Activated CD4-positive, alpha-beta T cell treated with anti-CD3 and anti-CD28 coated beads, Interleukin-2, amount 10 ng/mL, durations not matched to agents 24 days and 14 days (primary cell): ENCODE data around the gene ASIC4. TPM values are rescaled to one million over a fixed set of nuclear protein-coding genes. Genes with fewer than 3 reads are reported as not detected.

Experiments used
- DNase-seq: peaks from one replicate; pipeline ENCODE4 v3.0.0; 2022
- H3K27ac Mint-ChIP-seq: one replicate; pipeline ENCODE4 v1.8.0; 2022; ENCODE audit warnings: mild to moderate bottlenecking, mixed read lengths
- H3K27me3 Mint-ChIP-seq: one replicate; pipeline ENCODE4 v1.8.0; 2022; ENCODE audit warnings: mixed read lengths
- H3K36me3 Mint-ChIP-seq: one replicate; pipeline ENCODE4 v1.8.0; 2022; ENCODE audit warnings: low read depth, mild to moderate bottlenecking, mixed read lengths
- H3K4me1 Mint-ChIP-seq: one replicate; pipeline ENCODE4 v1.8.0; 2021; ENCODE audit warnings: mixed read lengths
- H3K4me3 Mint-ChIP-seq: one replicate; pipeline ENCODE4 v1.8.0; 2022; ENCODE audit warnings: mild to moderate bottlenecking, moderate library complexity, mixed read lengths
- H3K9me3 Mint-ChIP-seq: one replicate; pipeline ENCODE4 v1.8.0; 2021; ENCODE audit warnings: mixed read lengths
- intact Hi-C: fragments of 100-400 bp; cut with micrococcal nuclease; formaldehyde crosslinking; loops from one replicate; pipeline ENCODE4 v1.15.1; 2023
- total RNA-seq: library from RNA; stranded (reverse); gene quantifications from 2 replicates; pipeline ENCODE4 v1.2.3, GENCODE V29; 2022

The ASIC4 gene
- total RNA-seq, 1 donor from 2014 or later, result not detected

DNA sequence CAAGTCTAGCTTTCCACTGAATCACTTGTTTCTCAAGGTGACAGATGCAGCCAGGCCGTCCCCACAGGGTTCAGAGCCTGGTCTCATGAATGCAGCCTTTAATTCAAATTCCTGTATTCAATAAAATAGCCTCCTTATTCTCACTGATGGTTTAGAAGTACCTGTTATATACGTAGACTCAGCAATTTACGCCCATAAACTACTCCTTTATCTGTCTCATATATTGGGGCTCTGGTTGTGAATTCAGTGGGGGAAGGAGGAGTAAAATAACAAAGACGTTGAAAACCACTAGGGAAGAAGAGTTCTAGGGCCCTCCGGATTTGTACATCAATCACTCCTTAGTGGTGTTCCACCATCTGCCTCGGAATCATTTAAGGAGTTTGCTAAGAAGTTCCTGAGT is 55.4 kb downstream of the ASIC4 start:
- no peaks in the 10 kb centered on the region for H3K9me3 Mint-ChIP-seq
- no peak overlapping the region for H3K27ac Mint-ChIP-seq
- no peaks in the 10 kb centered on the region for H3K4me1 Mint-ChIP-seq
- intact Hi-C loops, result no loop called here
- no peak overlapping the region for H3K4me3 Mint-ChIP-seq
- H3K36me3 Mint-ChIP-seq, result no peaks in the 10 kb centered on the region
- DNase-seq, result no peak
- H3K27me3 Mint-ChIP-seq, result peaks cover 41% of the 10 kb centered on the region

DNA sequence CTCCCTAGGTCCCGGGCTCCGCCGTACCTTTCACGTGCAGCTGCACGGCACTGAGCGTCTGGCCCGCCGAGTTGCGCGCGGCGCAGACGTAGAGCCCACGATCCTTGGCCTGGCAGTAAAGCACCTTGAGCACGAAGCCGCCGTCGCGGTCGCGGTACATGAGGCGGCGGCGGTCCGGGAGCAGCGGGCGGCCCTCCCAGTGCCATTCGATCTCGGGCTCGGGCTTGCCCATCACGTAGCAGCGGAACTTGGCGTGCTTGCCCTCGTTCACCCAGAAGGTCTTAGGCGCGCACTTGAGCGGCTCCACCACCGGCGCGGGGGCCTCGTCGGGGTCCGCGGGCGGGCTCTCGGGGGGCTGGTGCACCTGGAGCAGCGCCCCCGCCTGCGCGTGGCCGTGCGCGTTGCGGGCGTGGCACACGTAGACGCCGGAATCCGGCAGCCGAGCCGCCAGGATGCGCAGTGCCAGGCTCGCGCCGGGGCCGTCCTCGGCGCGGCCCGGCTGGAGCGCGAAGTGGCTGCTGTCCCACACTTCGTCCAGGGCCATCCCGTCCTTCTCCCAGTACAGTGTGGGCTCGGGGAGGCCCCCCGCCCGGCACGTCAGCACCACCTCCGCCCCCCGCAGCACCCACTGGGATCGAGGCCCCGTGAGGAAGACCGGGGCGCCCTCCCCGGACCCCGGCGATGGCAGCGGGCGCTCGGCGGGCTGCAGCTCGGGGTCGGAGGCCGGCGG is 56.1 kb downstream of the ASIC4 start:
- intact Hi-C loops, result no loop called here
- Mint-ChIP-seq H3K27me3 (peaks cover 43% of the 10 kb centered on the region), H3K27ac (no peak overlapping the region), H3K4me1 (no peaks in the 10 kb centered on the region), H3K4me3 (peak overlapping the region; percentile 41), H3K36me3 (no peaks in the 10 kb centered on the region), H3K9me3 (no peaks in the 10 kb centered on the region)
- no peak for DNase-seq

DNA sequence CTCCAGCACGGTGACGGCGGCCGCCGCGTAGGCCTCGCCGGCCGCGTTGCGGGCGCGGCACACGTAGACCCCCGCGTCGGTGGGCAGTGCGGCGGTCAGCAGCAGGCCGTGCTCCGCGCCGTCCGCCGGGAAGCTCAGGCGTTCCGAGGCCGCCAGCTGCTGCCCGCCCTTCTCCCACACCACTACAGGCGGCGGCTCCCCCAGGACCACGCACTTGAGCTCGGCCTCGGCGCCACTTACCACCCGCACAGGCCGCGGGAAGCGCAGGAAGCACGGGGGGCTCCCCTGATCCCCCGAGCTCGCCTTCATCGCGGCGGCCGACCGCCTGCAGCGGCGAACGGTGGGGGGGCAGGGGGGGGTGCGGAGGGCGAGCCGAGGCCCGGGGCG is 56.6 kb downstream of the ASIC4 start:
- Mint-ChIP-seq H3K27ac (no peak overlapping the region), H3K4me3 (no peak overlapping the region), H3K9me3 (no peaks in the 10 kb centered on the region), H3K36me3 (no peaks in the 10 kb centered on the region), H3K27me3 (peaks cover 45% of the 10 kb centered on the region), H3K4me1 (no peaks in the 10 kb centered on the region)
- intact Hi-C loops, result no loop called here
- DNase-seq, result no peak

DNA sequence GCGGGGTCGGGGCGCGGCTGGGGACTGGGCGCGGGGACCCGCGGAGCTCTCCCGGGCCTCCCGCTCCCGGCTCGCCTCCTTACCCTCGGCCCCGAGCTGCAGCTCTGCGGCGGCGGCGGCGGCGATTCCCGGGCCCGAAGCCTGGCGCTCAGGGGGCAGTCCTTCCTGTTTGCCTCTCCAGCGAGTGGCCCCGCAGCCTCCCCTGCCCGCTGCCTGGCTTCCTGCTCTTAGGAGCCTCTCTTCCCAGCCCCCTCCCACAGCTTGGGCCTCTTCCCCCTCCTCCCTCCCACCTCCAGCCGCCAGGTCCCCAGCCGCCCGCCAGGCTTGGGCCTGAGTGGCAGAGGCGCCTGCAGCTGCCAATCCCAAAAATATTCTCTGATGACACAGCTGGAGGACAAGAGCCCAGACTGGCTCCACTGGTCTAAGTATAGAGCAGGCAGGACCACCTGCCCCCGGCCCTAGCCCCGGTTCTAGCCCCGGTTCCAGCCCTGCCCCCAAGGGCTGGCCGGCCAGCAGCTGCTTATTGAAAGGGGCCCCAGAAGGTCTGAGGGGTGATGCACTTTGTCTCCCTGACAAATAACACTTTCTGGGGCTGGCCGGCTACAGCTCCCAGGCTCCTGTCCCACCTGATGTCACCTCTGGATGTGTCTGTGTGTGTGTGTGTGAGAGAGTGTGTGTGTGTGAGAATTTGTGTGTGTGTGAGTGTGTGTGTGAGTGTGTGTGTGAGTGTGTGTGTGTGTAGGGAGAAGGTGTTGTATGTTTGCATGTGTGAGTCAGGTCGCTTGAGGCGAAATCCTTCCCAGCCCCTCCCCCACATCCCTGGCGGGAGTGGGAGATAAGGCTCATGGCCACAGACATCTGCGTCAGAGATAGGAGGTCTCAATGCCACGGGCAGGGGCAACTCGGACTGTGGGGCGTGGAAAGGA is 57.3 kb downstream of the ASIC4 start, which contains the start of gene OBSL1:
OBSL1 (minus strand) TSS at position 229 of the 926 bp plus-strand sequence. CDS start 307 bp downstream, outside the sequence.
- H3K27me3 Mint-ChIP-seq, result peaks cover 45% of the 10 kb centered on the region
- no peak within 1 kb of the TSS for H3K27ac Mint-ChIP-seq
- intact Hi-C loops, result no loop called here

DNA sequence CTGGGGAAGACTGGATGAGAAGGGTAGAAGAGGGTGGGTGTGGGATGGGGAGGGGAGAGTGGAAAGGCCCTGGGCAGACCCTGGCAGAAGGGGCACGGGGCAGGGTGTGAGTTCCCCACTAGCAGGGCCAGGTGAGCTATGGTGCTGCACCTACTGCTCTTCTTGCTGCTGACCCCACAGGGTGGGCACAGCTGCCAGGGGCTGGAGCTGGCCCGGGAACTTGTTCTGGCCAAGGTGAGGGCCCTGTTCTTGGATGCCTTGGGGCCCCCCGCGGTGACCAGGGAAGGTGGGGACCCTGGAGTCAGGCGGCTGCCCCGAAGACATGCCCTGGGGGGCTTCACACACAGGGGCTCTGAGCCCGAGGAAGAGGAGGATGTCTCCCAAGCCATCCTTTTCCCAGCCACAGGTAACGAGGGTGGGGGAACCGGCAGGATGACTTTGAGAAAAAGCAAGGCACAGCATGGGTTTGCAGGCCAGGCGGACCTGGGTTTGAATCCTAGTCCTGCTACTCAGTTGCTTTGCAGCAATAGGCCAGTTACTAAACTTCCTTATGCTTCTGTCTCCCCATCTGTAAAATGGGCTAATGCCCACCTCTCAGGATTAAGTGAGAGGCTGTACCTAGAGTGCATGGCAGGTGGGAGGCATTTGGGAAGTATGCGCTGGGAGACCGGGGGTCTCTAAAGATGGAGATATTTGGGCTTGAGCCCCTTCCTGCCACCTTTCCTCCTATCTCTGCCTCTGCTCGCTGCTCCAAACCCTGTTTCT is 58.1 kb downstream of the ASIC4 start, which contains the start of gene INHA:
INHA (plus strand) TSS at position 74 of the 765 bp plus-strand sequence; CDS start at position 139, 65 bp downstream.
- H3K36me3 Mint-ChIP-seq, result no peaks in the 10 kb centered on the region

More for the DNA sequence above, 57.3 kb downstream of the ASIC4 start, which contains the start of gene OBSL1:
- H3K4me3 Mint-ChIP-seq, result peak within 1 kb of the TSS; percentile 41
- DNase-seq, result no peak
- H3K9me3 Mint-ChIP-seq, result no peaks in the 10 kb centered on the region
- H3K36me3 Mint-ChIP-seq, result no peaks in the 10 kb centered on the region
- H3K4me1 Mint-ChIP-seq, result no peaks in the 10 kb centered on the region

DNA sequence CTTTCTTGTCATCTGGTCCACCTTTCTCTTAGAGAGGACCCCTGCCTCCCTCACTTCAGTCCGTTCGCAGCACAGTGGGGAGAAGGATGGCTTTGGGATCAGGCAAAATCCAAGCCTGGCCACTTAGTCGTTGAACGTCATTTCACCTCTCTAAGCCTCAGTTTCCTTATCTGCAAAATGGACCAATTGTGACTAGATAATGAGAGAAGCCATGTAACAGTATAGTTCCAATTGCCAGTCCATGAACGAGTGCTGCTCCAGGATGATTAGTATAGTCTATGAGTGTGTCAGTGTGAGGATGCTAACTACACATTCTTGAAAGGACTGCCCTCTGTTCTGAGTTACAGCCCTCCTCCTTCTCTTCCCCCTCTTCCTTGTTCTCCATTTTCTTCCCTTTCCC is 58.9 kb downstream of the ASIC4 start:
- H3K36me3 Mint-ChIP-seq, result no peaks in the 10 kb centered on the region
- peaks cover 46% of the 10 kb centered on the region for H3K27me3 Mint-ChIP-seq
- intact Hi-C loops, result no loop called here
- no peaks in the 10 kb centered on the region for H3K9me3 Mint-ChIP-seq
- H3K4me3 Mint-ChIP-seq, result no peak overlapping the region
- H3K27ac Mint-ChIP-seq, result no peak overlapping the region
- DNase-seq, result no peak
- H3K4me1 Mint-ChIP-seq, result no peaks in the 10 kb centered on the region

More for the DNA sequence above, 58.1 kb downstream of the ASIC4 start, which contains the start of gene INHA:
- no peaks in the 10 kb centered on the region for H3K9me3 Mint-ChIP-seq
- DNase-seq, result no peak
- intact Hi-C loops, result no loop called here
- H3K4me3 Mint-ChIP-seq, result no peak within 1 kb of the TSS
- no peak within 1 kb of the TSS for H3K27ac Mint-ChIP-seq
- H3K27me3 Mint-ChIP-seq, result peaks cover 48% of the 10 kb centered on the region
- H3K4me1 Mint-ChIP-seq, result no peaks in the 10 kb centered on the region

DNA sequence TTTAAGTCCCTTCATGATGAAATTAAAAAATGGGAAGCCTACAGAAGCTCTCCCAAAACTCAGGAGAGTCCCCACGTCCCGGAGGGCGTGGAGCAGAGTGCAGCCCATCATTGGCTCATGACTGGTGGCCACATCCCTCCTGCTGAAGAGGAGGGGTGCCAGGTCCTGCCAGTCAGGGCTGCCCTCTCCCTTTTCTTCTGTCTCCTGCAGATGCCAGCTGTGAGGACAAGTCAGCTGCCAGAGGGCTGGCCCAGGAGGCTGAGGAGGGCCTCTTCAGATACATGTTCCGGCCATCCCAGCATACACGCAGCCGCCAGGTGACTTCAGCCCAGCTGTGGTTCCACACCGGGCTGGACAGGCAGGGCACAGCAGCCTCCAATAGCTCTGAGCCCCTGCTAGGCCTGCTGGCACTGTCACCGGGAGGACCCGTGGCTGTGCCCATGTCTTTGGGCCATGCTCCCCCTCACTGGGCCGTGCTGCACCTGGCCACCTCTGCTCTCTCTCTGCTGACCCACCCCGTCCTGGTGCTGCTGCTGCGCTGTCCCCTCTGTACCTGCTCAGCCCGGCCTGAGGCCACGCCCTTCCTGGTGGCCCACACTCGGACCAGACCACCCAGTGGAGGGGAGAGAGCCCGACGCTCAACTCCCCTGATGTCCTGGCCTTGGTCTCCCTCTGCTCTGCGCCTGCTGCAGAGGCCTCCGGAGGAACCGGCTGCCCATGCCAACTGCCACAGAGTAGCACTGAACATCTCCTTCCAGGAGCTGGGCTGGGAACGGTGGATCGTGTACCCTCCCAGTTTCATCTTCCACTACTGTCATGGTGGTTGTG is 60.4 kb downstream of the ASIC4 start:
- Mint-ChIP-seq H3K4me3 (no peak overlapping the region), H3K27me3 (peaks cover 36% of the 10 kb centered on the region), H3K27ac (no peak overlapping the region), H3K4me1 (no peaks in the 10 kb centered on the region), H3K36me3 (no peaks in the 10 kb centered on the region), H3K9me3 (no peaks in the 10 kb centered on the region)
- intact Hi-C loops, result no loop called here
- no peak for DNase-seq

DNA sequence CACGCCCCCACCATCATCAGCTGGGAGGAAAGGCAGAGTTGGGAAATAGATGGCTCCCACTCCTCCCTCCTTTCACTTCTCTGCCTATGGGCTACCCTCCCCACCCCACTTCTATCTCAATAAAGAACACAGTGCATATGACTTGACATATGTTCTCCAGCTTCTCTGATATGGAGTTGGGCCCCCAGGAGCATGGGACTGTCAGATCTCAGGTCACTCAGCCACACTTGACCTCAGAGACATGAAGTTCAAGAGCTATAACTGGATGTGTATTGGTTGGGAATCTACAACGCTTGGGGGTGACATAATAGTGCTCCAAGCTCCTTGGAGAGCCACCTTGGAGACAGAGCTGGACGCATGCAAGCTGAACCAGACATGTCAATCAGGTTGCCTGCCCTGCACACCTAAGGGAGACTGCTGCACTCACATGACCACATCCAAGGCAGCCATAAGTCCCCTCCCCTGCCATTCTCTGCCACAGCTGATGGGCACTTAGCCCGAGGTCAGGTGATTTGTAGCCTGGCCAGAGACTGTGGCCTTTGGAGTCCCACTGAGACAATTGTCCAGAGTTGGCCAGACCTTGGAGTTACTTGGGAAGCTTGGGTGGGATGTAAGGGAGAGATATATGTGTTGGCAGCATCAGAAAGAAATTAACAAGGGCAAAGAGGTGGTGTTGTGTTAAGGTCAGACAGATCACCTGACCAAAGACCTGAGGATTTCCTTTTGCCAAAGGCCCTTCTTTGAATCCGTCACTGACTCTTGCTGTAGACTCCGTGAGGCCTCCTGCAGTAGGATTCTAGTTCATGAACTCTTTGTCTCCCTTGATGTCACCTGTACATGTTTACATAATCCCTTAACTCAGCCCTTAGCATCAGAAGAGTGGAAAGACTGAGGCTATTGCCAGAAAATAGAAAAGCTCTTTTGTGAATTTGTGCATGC is 61.6 kb downstream of the ASIC4 start:
- no peaks in the 10 kb centered on the region for H3K36me3 Mint-ChIP-seq
- H3K27me3 Mint-ChIP-seq, result peaks cover 30% of the 10 kb centered on the region
- H3K4me1 Mint-ChIP-seq, result no peaks in the 10 kb centered on the region
- intact Hi-C loops, result no loop called here
- no peak overlapping the region for H3K27ac Mint-ChIP-seq
- no peaks in the 10 kb centered on the region for H3K9me3 Mint-ChIP-seq
- DNase-seq, result no peak
- no peak overlapping the region for H3K4me3 Mint-ChIP-seq

DNA sequence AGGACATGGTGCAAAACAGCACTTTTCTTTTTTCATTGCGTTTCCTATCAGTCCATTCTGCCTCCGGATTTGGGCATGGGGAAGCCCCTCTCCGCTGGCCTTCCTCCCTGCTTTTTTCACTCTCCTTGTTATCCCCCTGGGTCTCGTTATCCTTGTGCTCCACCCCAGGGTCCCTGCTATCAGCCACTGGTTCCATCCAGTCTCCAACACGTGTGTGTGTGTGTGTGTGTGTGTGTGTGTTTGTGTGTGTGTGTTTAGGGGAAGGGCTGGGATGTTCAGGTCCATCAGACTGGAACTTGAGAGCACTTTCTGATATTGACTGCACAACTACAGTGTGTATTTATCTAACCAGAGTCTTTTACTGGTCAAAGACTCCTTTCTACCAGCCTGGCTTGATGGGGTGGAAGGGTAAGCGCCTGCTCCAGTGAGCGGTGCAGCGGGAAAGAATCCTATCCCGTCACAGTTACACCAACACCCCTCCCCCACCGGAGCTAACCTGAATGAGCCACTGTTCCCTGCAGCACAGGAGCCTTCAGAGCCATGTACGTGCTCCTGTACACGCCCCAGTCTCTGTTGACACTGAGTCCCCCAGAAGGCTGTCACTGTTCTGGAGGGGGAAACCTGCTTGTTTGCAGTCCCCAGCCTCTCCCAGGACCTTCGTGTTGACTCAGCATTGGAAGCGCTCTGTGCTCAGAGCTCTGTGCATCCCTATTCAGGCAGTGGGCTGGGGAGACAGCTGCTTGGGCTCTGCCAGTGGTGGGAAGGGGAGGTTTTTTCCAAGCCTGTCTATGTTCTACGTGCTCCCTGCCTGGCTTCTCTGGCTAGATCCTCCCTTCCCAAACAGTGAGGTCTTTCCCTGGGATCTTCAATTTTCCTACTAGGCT is 62.5 kb downstream of the ASIC4 start:
- H3K36me3 Mint-ChIP-seq, result no peaks in the 10 kb centered on the region
- H3K27ac Mint-ChIP-seq, result no peak overlapping the region
- intact Hi-C loops, result no loop called here
- peaks cover 27% of the 10 kb centered on the region for H3K27me3 Mint-ChIP-seq
- no peak for DNase-seq
- no peaks in the 10 kb centered on the region for H3K9me3 Mint-ChIP-seq
- no peaks in the 10 kb centered on the region for H3K4me1 Mint-ChIP-seq
- no peak overlapping the region for H3K4me3 Mint-ChIP-seq

DNA sequence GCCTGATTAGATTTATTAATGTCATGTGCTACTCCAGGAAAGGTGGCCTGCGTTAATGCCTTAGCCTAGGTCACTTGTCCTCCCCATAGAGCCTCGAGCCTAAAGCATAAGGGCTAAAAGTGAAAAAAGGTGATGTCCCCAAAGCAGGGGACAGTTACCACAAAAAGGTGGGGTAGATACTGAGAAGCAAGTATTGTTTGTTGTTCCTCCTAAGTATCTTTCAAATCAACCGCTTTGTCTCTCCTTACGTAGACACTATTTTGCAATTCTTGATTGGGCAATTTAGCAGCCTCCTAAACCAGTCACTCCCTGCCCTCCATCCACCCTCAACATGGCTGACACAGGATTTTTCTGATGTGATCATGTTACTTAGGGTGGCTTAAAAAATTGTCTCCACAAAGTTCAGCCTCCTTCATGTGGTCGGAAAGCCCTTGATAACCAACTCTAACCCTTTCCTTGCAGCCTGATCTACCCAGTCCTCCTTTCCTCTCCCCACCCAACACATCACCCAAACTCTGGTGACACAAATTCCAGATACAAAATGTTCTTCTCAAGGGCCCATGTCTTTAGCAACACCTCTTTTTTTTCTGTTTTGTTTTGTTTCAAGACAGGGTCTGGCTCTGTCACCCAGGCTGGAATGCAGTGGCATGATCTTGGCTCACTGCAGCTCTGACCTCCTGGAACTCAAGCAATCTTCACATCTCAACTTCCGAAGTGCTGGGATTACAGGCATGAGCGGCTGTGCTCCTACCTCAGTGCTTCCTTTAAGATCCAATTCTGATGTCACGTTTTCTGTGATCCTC is 64.7 kb downstream of the ASIC4 start:
- H3K4me1 Mint-ChIP-seq, result no peaks in the 10 kb centered on the region

DNA sequence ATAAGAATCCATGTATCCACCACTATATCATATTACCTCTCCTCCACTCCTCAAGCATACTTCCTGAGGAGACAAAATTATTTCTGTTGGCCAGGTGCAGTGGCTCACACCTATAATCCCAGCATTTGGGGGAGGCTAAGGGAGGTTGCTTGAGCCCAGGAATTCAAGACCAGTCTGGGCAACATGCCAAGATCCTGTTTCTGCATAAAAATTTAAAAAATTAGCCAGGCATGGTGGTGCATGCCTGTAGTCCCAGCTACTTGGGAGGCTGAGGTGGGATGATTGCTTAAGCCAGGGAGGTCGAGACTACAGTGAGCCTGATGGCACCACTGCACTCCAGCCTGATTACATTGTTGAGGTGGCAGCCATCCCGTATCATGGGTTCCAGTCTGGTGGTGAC is 67.1 kb downstream of the ASIC4 start:
- Mint-ChIP-seq H3K27me3 (peaks cover 5% of the 10 kb centered on the region), H3K27ac (no peak overlapping the region), H3K9me3 (no peaks in the 10 kb centered on the region), H3K4me1 (no peaks in the 10 kb centered on the region), H3K36me3 (no peaks in the 10 kb centered on the region), H3K4me3 (no peak overlapping the region)
- DNase-seq, result no peak
- intact Hi-C loops, result no loop called here

More for the DNA sequence above, 64.7 kb downstream of the ASIC4 start:
- DNase-seq, result no peak
- Mint-ChIP-seq H3K36me3 (no peaks in the 10 kb centered on the region), H3K27me3 (peaks cover 7% of the 10 kb centered on the region), H3K9me3 (no peaks in the 10 kb centered on the region), H3K4me3 (no peak overlapping the region), H3K27ac (no peak overlapping the region)
- intact Hi-C loops, result no loop called here
